G401.6 (cell line): ENCODE data around the gene GPSM3.
A peak's percentile ranks its signal among the peaks of the same experiment; 100 is the strongest.
"Not testable (repeated sequence)": the region's sequence is repeated elsewhere in the genome, so short reads cannot be mapped to it uniquely, and the experiment has no call there.

Source experiments
- FAIRE-seq: peaks from 2 replicates; lab custom pipeline; 2012; peaks lifted over from hg19 to GRCh38; lab: Jason Lieb, UNC

GPSM3 gene

GRCh38 chr6:32202186-32202585, 9.7 kb upstream of the GPSM3 start:
- no peak for FAIRE-seq

GRCh38 chr6:32200711-32201475, 8.4 kb upstream of the GPSM3 start:
- no peak for FAIRE-seq

GRCh38 chr6:32198866-32199265, 6.4 kb upstream of the GPSM3 start:
- FAIRE-seq = no peak

GRCh38 chr6:32198345-32198696, 5.9 kb upstream of the GPSM3 start:
- no peak for FAIRE-seq

GRCh38 chr6:32196682-32197616, 4.5 kb upstream of the GPSM3 start:
- no peak for FAIRE-seq

GRCh38 chr6:32195902-32196681, 3.6 kb upstream of the GPSM3 start:
- FAIRE-seq = no peak

GRCh38 chr6:32195652-32195901, 3.1 kb upstream of the GPSM3 start:
- FAIRE-seq = peak; percentile 98

- no peak for FAIRE-seq
Observed at GRCh38 chr6:32194825-32195651, 2.6 kb upstream of the GPSM3 start.

GRCh38 chr6:32194388-32194787, 1.9 kb upstream of the GPSM3 start:
- no peak for FAIRE-seq

- FAIRE-seq = not testable (repeated sequence)
Observed at GRCh38 chr6:32193096-32193495, 653 bp upstream of the GPSM3 start.

- no peak for FAIRE-seq
Observed at GRCh38 chr6:32191696-32192607, 491 bp downstream of the GPSM3 start.

GRCh38 chr6:32190911-32191677, 1.3 kb downstream of the GPSM3 start:
- no peak for FAIRE-seq

- FAIRE-seq = no peak
Observed at GRCh38 chr6:32190054-32190851, 2.2 kb downstream of the GPSM3 start, which contains the start of gene PBX2. Gene PBX2 (minus strand): TSS chr6:32190202. CDS start chr6:32189915, 287 bp downstream.

- FAIRE-seq = no peak
Observed at GRCh38 chr6:32189742-32190053, 2.7 kb downstream of the GPSM3 start.

GRCh38 chr6:32189069-32189741, 3.2 kb downstream of the GPSM3 start:
- no peak for FAIRE-seq

GRCh38 chr6:32188381-32189068, 3.9 kb downstream of the GPSM3 start:
- no peak for FAIRE-seq

- not testable (repeated sequence) for FAIRE-seq
Observed at GRCh38 chr6:32187725-32188380, 4.6 kb downstream of the GPSM3 start.
